ENCODE measurements around the gene ARHGEF7.

GRCh38 chr13:111318386-111318785 is 203.3 kb downstream of the ARHGEF7 start:
- TF ChIP-seq GATA2 (IDR thresholded peaks at IDR 0.05; ENCODE audit: low read depth, low read length) = no peak
- TF ChIP-seq GATA3 (IDR thresholded peaks at IDR 0.05; ENCODE audit: low read depth, low read length) = no peak

All from SH-SY5Y (cell line).